ENCODE measurements around the gene SMU1. TPM values are rescaled to one million over a fixed set of nuclear protein-coding genes. Genes with fewer than 3 reads are reported as not detected.
A peak's percentile ranks its signal among the peaks of the same experiment; 100 is the strongest.

The SMU1 gene
- total RNA-seq, 1 donor = 31.1 TPM

GRCh38 chr9:33105959-33106358, 29.5 kb upstream of the SMU1 start:
- Histone ChIP-seq H3K9me3 (ENCODE audit: low read depth, low read length) (no peaks in the 10 kb centered on the region), H3K4me2 (ENCODE audit: insufficient read depth, low read length) (peak overlapping the region; percentile 56), H3K4me3 (ENCODE audit: insufficient read depth, low read length) (peak overlapping the region; percentile 3), H4K20me1 (ENCODE audit: insufficient read depth, low read length) (no peaks in the 10 kb centered on the region), H3K4me1 (ENCODE audit: insufficient read depth, low read length) (peaks cover 61% of the 10 kb centered on the region), H3K79me2 (ENCODE audit: insufficient read depth, low read length) (peaks cover 3% of the 10 kb centered on the region), H3K27ac (ENCODE audit: low read depth, low read length) (peak overlapping the region; percentile 91), H3K27me3 (ENCODE audit: insufficient read depth, low read length) (no peaks in the 10 kb centered on the region), H2AFZ (ENCODE audit: low read length) (no peak overlapping the region), H3K36me3 (ENCODE audit: insufficient read depth, low read length) (peaks cover 12% of the 10 kb centered on the region)
- no peak for TF ChIP-seq CTCF (IDR thresholded peaks at IDR 0.05; ENCODE audit: extremely low read depth, low read depth, low read length)
- peak; percentile 42 for DNase-seq (ENCODE audit: insufficient read length, low spot score, missing footprints)

GRCh38 chr9:33105504-33105903, 29.0 kb upstream of the SMU1 start:
- no peaks in the 10 kb centered on the region for H4K20me1 ChIP-seq (ENCODE audit: insufficient read depth, low read length)
- H3K9me3 ChIP-seq (ENCODE audit: low read depth, low read length) = no peaks in the 10 kb centered on the region
- no peak overlapping the region for H2AFZ ChIP-seq (ENCODE audit: low read length)
- peaks cover 8% of the 10 kb centered on the region for H3K36me3 ChIP-seq (ENCODE audit: insufficient read depth, low read length)
- no peak for TF ChIP-seq CTCF (IDR thresholded peaks at IDR 0.05; ENCODE audit: extremely low read depth, low read depth, low read length)
- no peaks in the 10 kb centered on the region for H3K79me2 ChIP-seq (ENCODE audit: insufficient read depth, low read length)
- H3K27ac ChIP-seq (ENCODE audit: low read depth, low read length) = peak overlapping the region; percentile 40
- H3K4me3 ChIP-seq (ENCODE audit: insufficient read depth, low read length) = no peak overlapping the region
- H3K27me3 ChIP-seq (ENCODE audit: insufficient read depth, low read length) = no peaks in the 10 kb centered on the region
- H3K4me2 ChIP-seq (ENCODE audit: insufficient read depth, low read length) = no peak overlapping the region
- peaks cover 65% of the 10 kb centered on the region for H3K4me1 ChIP-seq (ENCODE audit: insufficient read depth, low read length)
- no peak for DNase-seq (ENCODE audit: insufficient read length, low spot score, missing footprints)

GRCh38 chr9:33104401-33104800, 27.9 kb upstream of the SMU1 start:
- Histone ChIP-seq H3K4me2 (ENCODE audit: insufficient read depth, low read length) (no peak overlapping the region), H3K9me3 (ENCODE audit: low read depth, low read length) (no peaks in the 10 kb centered on the region), H3K4me1 (ENCODE audit: insufficient read depth, low read length) (peaks cover 65% of the 10 kb centered on the region), H3K27ac (ENCODE audit: low read depth, low read length) (peak overlapping the region; percentile 70), H2AFZ (ENCODE audit: low read length) (no peak overlapping the region), H4K20me1 (ENCODE audit: insufficient read depth, low read length) (no peaks in the 10 kb centered on the region), H3K36me3 (ENCODE audit: insufficient read depth, low read length) (peaks cover 8% of the 10 kb centered on the region), H3K27me3 (ENCODE audit: insufficient read depth, low read length) (no peaks in the 10 kb centered on the region), H3K79me2 (ENCODE audit: insufficient read depth, low read length) (no peaks in the 10 kb centered on the region), H3K4me3 (ENCODE audit: insufficient read depth, low read length) (no peak overlapping the region)
- peak; percentile 55 for DNase-seq (ENCODE audit: insufficient read length, low spot score, missing footprints)
- TF ChIP-seq CTCF (IDR thresholded peaks at IDR 0.05; ENCODE audit: extremely low read depth, low read depth, low read length) = no peak

- peak overlapping the region; percentile 70 for H3K27ac ChIP-seq (ENCODE audit: low read depth, low read length)
- no peak overlapping the region for H3K4me2 ChIP-seq (ENCODE audit: insufficient read depth, low read length)
- peaks cover 4% of the 10 kb centered on the region for H3K36me3 ChIP-seq (ENCODE audit: insufficient read depth, low read length)
- no peak for TF ChIP-seq CTCF (IDR thresholded peaks at IDR 0.05; ENCODE audit: extremely low read depth, low read depth, low read length)
- no peak overlapping the region for H2AFZ ChIP-seq (ENCODE audit: low read length)
- H3K9me3 ChIP-seq (ENCODE audit: low read depth, low read length) = no peaks in the 10 kb centered on the region
- H3K79me2 ChIP-seq (ENCODE audit: insufficient read depth, low read length) = no peaks in the 10 kb centered on the region
- H3K4me3 ChIP-seq (ENCODE audit: insufficient read depth, low read length) = no peak overlapping the region
- DNase-seq (ENCODE audit: insufficient read length, low spot score, missing footprints) = peak; percentile 77
- H3K4me1 ChIP-seq (ENCODE audit: insufficient read depth, low read length) = peaks cover 65% of the 10 kb centered on the region
- H3K27me3 ChIP-seq (ENCODE audit: insufficient read depth, low read length) = no peaks in the 10 kb centered on the region
- no peaks in the 10 kb centered on the region for H4K20me1 ChIP-seq (ENCODE audit: insufficient read depth, low read length)
These were observed 27.2 kb upstream of the SMU1 start for GRCh38 chr9:33103501-33104281.
